ENCODE results near the gene AR. TPM values are rescaled to one million over a fixed set of nuclear protein-coding genes. Genes with fewer than 3 reads are reported as not detected.
"Not testable (repeated sequence)": the region's sequence is repeated elsewhere in the genome, so short reads cannot be mapped to it uniquely, and the experiment has no call there.

Gene AR
- total and polyA plus RNA-seq, 9 donors = 7.5 to 40.4 (median 27.1) TPM

DNA sequence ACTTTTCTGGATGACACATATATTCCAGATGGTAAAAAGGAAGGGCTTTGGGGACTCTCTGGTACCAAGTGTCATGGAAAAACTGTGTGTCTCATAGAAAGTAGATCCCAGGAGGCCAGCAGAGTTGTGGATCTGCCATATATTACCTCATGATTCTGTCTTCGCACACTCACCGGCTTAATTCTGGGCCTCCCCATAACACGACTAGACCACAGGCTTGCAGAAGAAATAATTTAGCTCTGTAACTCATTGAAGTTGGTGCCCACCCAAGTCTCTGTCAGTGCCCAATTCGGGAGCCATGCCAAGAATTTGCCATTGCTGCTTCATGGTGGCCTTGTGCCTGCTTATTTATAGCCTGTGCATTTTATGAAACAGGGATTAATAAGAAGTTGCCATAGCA is 104.5 kb downstream of the AR start:
- no peak overlapping the region for H3K27ac ChIP-seq
- no peaks in the 10 kb centered on the region for H3K27me3 ChIP-seq
- no peak overlapping the region for H3K4me3 ChIP-seq
- DNase-seq = no peak
- no peak for TF ChIP-seq CTCF (IDR thresholded peaks at IDR 0.05)
- TF ChIP-seq EP300 (IDR thresholded peaks at IDR 0.05) = no peak
- no peak for TF ChIP-seq POLR2A (IDR thresholded peaks at IDR 0.05)
- H3K36me3 ChIP-seq = no peaks in the 10 kb centered on the region
- intact Hi-C loops (cut with DNase I) = no loop called here
- no peaks in the 10 kb centered on the region for H3K9me3 ChIP-seq
- no peaks in the 10 kb centered on the region for H3K4me1 ChIP-seq (ENCODE audit: insufficient read depth)
- WGBS, 3 donors = 74 to 83% (median 78%) methylated on average over 4 of the region's 4 CpGs

DNA sequence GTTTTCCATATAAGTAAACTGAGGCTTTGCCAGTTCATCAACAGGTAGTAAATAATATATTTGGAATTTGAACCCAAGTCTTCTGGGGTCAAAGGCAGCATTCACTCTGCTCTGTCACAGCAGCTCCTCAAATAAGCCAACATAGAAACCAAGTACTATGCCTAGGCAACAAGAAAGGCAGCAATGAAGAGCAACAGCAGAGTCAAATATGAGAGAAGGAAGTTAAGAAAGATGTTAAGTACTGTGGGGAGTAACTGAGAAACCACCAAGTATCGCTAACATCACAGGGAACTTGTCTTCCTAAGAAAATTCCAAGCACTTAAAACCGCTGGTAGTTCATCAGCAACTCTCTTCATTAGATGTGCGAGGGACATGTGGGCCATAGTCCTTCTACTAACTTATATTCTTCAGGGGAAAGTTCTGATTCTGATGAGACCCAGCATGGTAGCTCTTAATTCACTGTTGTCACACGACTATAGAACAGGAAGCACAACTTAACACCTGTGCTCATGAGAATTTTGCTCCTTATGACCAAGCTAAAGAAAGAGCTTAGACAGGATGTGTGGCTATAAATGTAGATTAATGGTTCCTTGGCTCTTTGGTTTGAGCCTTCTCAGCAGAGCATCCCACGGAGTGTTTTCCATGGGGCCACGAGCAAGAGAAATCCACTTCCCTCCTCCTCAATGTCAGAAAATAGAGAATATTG is 107.8 kb downstream of the AR start:
- no peaks in the 10 kb centered on the region for H3K4me1 ChIP-seq (ENCODE audit: insufficient read depth)
- intact Hi-C loops (cut with DNase I) = no loop called here
- WGBS, 3 donors = 61 to 72% (median 65%) methylated on average over 6 of the region's 6 CpGs
- no peak overlapping the region for H3K27ac ChIP-seq
- no peaks in the 10 kb centered on the region for H3K36me3 ChIP-seq
- H3K27me3 ChIP-seq = no peaks in the 10 kb centered on the region
- H3K9me3 ChIP-seq = no peaks in the 10 kb centered on the region
- DNase-seq = no peak
- no peak overlapping the region for H3K4me3 ChIP-seq
- TF ChIP-seq POLR2A (IDR thresholded peaks at IDR 0.05) (no peak), CTCF (IDR thresholded peaks at IDR 0.05) (no peak), EP300 (IDR thresholded peaks at IDR 0.05) (no peak)

GRCh38 chrX:67652543-67652942 is 108.7 kb downstream of the AR start:
- TF ChIP-seq EP300 (IDR thresholded peaks at IDR 0.05) = no peak
- Histone ChIP-seq H3K27ac (no peak overlapping the region), H3K36me3 (no peaks in the 10 kb centered on the region), H3K27me3 (no peaks in the 10 kb centered on the region), H3K4me1 (ENCODE audit: insufficient read depth) (no peaks in the 10 kb centered on the region), H3K9me3 (no peaks in the 10 kb centered on the region), H3K4me3 (no peak overlapping the region)
- DNase-seq = no peak
- intact Hi-C loops (cut with DNase I) = no loop called here

- DNase-seq = no peak
- intact Hi-C loops (cut with DNase I) = no loop called here
- no peaks in the 10 kb centered on the region for H3K4me1 ChIP-seq (ENCODE audit: insufficient read depth)
- H3K27ac ChIP-seq = no peak overlapping the region
- TF ChIP-seq POLR2A (IDR thresholded peaks at IDR 0.05) = no peak
- no peak for TF ChIP-seq EP300 (IDR thresholded peaks at IDR 0.05)
- TF ChIP-seq CTCF (IDR thresholded peaks at IDR 0.05) = no peak
- no peaks in the 10 kb centered on the region for H3K9me3 ChIP-seq
- no peaks in the 10 kb centered on the region for H3K36me3 ChIP-seq
- H3K4me3 ChIP-seq = no peak overlapping the region
- 57 to 62% (median 59%) methylated on average over 1 of the region's 1 CpG for WGBS, 3 donors
- no peaks in the 10 kb centered on the region for H3K27me3 ChIP-seq
Measured at GRCh38 chrX:67654301-67654700, 110.5 kb downstream of the AR start.

DNA sequence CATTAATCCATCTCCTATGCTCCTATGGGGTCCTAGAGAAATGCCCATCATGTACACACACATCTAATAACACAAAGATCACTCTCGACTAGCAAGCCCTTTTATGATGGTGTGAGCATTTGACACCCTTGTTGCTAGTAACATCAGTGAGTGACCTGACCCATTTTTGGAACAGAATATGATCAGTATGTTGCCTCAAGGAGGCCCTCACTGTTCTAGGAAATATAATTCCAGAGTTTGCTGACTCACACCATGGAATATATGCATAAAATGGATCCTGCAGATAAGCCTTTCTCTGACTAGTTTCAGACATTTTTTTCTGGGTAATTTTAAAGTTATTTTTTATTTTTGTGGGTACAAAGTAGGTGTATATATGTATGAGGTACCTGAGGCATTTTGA is 121.8 kb downstream of the AR start:
- DNase-seq = no peak
- Histone ChIP-seq H3K36me3 (no peaks in the 10 kb centered on the region), H3K4me1 (ENCODE audit: insufficient read depth) (no peaks in the 10 kb centered on the region), H3K27me3 (no peaks in the 10 kb centered on the region), H3K27ac (no peak overlapping the region), H3K9me3 (peaks cover 0 to 3% of the 10 kb centered on the region in 2 donors), H3K4me3 (no peak overlapping the region)
- 69 to 81% (median 81%) methylated on average over 1 of the region's 1 CpG for WGBS, 3 donors
- intact Hi-C loops (cut with DNase I) = no loop called here
- no peak for TF ChIP-seq CTCF (IDR thresholded peaks at IDR 0.05)
- TF ChIP-seq EP300 (IDR thresholded peaks at IDR 0.05) = no peak
- no peak for TF ChIP-seq POLR2A (IDR thresholded peaks at IDR 0.05)

GRCh38 chrX:67670717-67671116 is 126.9 kb downstream of the AR start:
- WGBS, 3 donors = 61 to 69% (median 68%) methylated on average over 2 of the region's 2 CpGs
- DNase-seq; H3K9me3 ChIP-seq; H3K4me3 ChIP-seq; intact Hi-C loops (cut with DNase I); H3K27ac ChIP-seq; H3K27me3 ChIP-seq; H3K4me1 ChIP-seq (ENCODE audit: insufficient read depth); H3K36me3 ChIP-seq: not testable (repeated sequence)

All from ovary (tissue), 9 donors.